Peyer's patch (tissue), 4 donors: ENCODE data around the gene CCND1. TPM values are rescaled to one million over a fixed set of nuclear protein-coding genes. Genes with fewer than 3 reads are reported as not detected.

Experiments used
- DNase-seq, 3 donors: peaks; one replicate each; pipeline ENCODE4 v3.0.0-alpha.2; 2017 to 2019
- H3K27ac ChIP-seq, 4 donors: fragments of 200-600 bp; sonication (generic); one replicate each; pipeline ENCODE4 v1.5.1; 2016 to 2019
- H3K27me3 ChIP-seq, 2 donors: fragments of 200-600 bp; sonication (generic); one replicate each; pipeline ENCODE4 v1.5.1; 2019
- H3K36me3 ChIP-seq, 3 donors: fragments of 200-600 bp; sonication (generic); one replicate each; pipeline ENCODE4 v1.5.1; 2016 to 2019
- H3K4me1 ChIP-seq, 4 donors: fragments of 200-600 bp; sonication (generic); one replicate each; pipeline ENCODE4 v1.5.1; 2016 to 2019
- H3K4me3 ChIP-seq, 4 donors: fragments of 200-600 bp; sonication (generic); 1 replicate in 3 of 4; 2 replicates in 1 of 4; pipeline ENCODE4 v1.5.1; 2016 to 2019; ENCODE audit warnings: mild to moderate bottlenecking in 1 of 4
- H3K9me3 ChIP-seq, 4 donors: fragments of 200-600 bp; sonication (generic); one replicate each; pipeline ENCODE4 v1.5.1; 2016 to 2019; ENCODE audit warnings: mild to moderate bottlenecking in 1 of 4
- POLR2A ChIP-seq, 2 donors: fragments of 450-650 bp; IDR thresholded peaks; one replicate each; pipeline ENCODE4 v1.5.1; 2017; ENCODE audit warnings: antibody characterized with exemption in 2 of 2, mild to moderate bottlenecking in 2 of 2, moderate library complexity in 2 of 2
- total RNA-seq, 4 donors: library from RNA; depleted of rRNA; stranded (reverse); fragments of >200 nt; gene quantifications; one replicate each; pipeline ENCODE4 v1.1.0, GENCODE V29; 2016
- TF ChIP-seq, protein P1 (sequence below), 6 experiments: fragments of 450-650 bp in 4 of 6; fragments of 200-600 bp in 2 of 6; sonication (generic) in 1 of 6; IDR thresholded peaks; one replicate each; pipeline ENCODE4 v1.5.1; 2017 to 2019; ENCODE audit warnings: antibody characterized with exemption in 6 of 6, mild to moderate bottlenecking in 3 of 6, moderate library complexity in 1 of 6

Gene CCND1
- total RNA-seq, 4 donors from 2014 or later: 13.5 to 46.6 (median 40.0) TPM

DNA sequence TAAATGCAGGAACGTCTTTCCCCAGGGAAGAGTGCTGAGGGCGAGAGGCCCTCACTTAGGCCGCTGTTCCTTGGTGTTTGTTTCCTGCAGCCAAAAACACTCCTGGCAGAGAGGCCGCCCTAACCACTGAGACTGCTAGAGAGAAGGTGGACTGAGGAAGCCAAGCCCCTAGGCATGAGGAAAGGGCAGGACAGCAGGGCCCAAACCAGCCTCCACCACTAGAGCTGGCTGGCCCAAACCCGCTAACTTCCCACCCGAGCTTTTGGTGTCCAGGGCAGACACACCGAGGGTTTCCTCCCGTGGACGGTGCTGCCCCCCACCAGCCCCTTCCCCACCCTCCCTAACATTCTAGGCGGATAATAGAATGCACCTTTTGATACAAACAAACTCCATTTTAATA is 56.9 kb downstream of the CCND1 start:
- Histone ChIP-seq H3K27ac (no peak overlapping the region), H3K36me3 (no peaks in the 10 kb centered on the region), H3K9me3 (no peaks in the 10 kb centered on the region), H3K4me3 (no peak overlapping the region), H3K27me3 (peaks cover 0 to 8% of the 10 kb centered on the region in 2 donors), H3K4me1 (peaks cover 0 to 23% (median 0%) of the 10 kb centered on the region in 4 donors)
- TF ChIP-seq POLR2A (IDR thresholded peaks at IDR 0.05): no peak
- TF ChIP-seq, protein P1, sequence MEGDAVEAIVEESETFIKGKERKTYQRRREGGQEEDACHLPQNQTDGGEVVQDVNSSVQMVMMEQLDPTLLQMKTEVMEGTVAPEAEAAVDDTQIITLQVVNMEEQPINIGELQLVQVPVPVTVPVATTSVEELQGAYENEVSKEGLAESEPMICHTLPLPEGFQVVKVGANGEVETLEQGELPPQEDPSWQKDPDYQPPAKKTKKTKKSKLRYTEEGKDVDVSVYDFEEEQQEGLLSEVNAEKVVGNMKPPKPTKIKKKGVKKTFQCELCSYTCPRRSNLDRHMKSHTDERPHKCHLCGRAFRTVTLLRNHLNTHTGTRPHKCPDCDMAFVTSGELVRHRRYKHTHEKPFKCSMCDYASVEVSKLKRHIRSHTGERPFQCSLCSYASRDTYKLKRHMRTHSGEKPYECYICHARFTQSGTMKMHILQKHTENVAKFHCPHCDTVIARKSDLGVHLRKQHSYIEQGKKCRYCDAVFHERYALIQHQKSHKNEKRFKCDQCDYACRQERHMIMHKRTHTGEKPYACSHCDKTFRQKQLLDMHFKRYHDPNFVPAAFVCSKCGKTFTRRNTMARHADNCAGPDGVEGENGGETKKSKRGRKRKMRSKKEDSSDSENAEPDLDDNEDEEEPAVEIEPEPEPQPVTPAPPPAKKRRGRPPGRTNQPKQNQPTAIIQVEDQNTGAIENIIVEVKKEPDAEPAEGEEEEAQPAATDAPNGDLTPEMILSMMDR (IDR thresholded peaks at IDR 0.05): no peak
- no peak for DNase-seq

DNA sequence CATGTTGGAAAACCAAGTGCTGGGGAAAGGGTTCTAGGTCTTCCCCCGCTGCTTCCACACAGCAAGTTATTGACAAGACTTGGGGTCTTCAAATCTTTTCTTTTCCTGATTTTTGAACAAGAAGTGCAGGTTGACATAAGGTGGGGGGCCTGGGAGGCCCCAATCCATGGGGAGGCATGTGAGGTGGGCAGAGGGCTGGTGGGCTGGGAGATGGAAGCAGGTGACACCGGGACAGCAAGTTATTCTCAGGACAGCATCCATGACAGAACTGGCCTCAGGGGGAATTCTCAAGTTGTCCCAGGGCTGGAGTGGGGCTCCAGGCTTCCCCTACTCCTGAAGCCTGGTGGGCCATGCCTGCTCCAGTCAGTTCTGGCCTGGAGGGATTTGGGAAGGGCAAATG is 57.4 kb downstream of the CCND1 start:
- DNase-seq: no peak
- peaks cover 0 to 13% of the 10 kb centered on the region in 2 donors for H3K27me3 ChIP-seq
- H3K36me3 ChIP-seq: no peaks in the 10 kb centered on the region
- no peaks in the 10 kb centered on the region for H3K9me3 ChIP-seq
- H3K27ac ChIP-seq: no peak overlapping the region
- TF ChIP-seq, protein P1 (IDR thresholded peaks at IDR 0.05): no peak
- no peak for TF ChIP-seq POLR2A (IDR thresholded peaks at IDR 0.05)
- no peak overlapping the region for H3K4me3 ChIP-seq
- peaks cover 0 to 28% (median 0%) of the 10 kb centered on the region in 4 donors for H3K4me1 ChIP-seq

DNA sequence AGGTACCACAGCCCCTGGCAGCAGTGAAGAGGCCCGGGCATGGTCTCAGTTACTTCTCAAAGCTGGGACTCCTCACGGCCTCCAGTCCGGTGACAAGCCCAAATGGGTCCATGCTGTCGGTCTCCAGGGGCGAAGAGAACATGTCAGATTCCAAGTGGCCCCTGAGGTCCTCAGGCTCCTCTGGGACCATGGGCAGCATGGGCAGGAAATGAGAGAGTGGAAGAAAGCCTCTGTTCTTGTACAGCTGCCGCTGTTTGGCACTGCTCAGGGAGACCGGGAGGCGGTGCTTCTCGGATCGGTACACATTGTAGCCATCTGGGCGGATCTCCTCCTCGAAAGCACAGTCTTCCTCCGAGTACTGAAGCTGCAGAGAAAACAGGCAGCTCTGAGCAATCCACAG is 58.3 kb downstream of the CCND1 start:
- peaks cover 0 to 36% (median 1%) of the 10 kb centered on the region in 4 donors for H3K4me1 ChIP-seq
- DNase-seq: no peak
- H3K27me3 ChIP-seq: peaks cover 0 to 20% of the 10 kb centered on the region in 2 donors
- no peak for TF ChIP-seq POLR2A (IDR thresholded peaks at IDR 0.05)
- TF ChIP-seq, protein P1 (IDR thresholded peaks at IDR 0.05): no peak
- H3K36me3 ChIP-seq: no peaks in the 10 kb centered on the region
- H3K9me3 ChIP-seq: no peaks in the 10 kb centered on the region
- H3K4me3 ChIP-seq: no peak overlapping the region
- no peak overlapping the region for H3K27ac ChIP-seq

DNA sequence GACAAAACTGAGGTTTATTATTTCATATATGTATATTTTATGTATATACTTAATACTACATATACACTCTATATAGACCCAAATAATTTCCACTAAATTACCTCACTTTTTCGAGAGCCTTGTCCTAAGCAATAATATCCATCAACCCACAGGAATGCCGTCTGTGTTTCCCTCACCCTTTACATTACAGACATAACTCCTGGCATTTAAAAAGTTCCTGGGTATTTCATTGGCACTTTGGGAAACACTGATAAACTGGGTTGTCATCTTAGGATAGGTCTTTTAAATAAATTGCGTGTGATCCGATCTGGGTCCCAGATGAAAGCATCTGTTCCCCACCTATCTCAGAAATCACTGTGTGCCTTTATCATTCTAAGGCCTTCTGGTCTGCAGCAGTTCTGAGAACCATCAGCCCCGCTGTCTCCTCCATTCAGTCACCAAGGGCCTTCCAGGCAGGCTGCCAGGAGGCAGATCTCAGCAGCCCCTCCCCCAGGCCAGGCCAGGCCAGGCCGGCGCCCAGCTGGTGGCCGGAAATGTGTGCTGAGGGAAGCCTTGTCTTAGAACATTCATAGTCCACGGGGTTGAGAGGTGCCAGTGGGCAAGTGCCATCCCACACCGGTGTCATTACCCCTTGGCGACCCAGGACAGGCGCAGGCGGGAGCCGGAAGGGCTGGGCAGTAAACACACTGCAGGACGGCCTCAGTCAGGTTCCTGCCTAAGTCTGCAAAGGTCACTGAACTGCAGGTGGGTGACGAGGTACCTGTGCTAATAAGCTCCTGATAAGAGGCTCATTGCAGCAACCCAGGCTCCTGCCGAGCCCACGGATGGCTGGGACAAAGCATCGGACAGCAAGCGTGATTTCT is 59.6 kb downstream of the CCND1 start:
- TF ChIP-seq POLR2A (IDR thresholded peaks at IDR 0.05): no peak
- TF ChIP-seq, protein P1 (IDR thresholded peaks at IDR 0.05): peak in 1 of 6 experiments; percentile 3
- H3K4me3 ChIP-seq: no peak overlapping the region
- H3K9me3 ChIP-seq: no peaks in the 10 kb centered on the region
- peaks cover 0 to 49% (median 5%) of the 10 kb centered on the region in 4 donors for H3K4me1 ChIP-seq
- peaks cover 0 to 27% of the 10 kb centered on the region in 2 donors for H3K27me3 ChIP-seq
- H3K27ac ChIP-seq: peak overlapping the region in 1 of 4 donors; percentile 23
- H3K36me3 ChIP-seq: no peaks in the 10 kb centered on the region
- peak in 2 of 3 donors; percentile 82 to 83 for DNase-seq

DNA sequence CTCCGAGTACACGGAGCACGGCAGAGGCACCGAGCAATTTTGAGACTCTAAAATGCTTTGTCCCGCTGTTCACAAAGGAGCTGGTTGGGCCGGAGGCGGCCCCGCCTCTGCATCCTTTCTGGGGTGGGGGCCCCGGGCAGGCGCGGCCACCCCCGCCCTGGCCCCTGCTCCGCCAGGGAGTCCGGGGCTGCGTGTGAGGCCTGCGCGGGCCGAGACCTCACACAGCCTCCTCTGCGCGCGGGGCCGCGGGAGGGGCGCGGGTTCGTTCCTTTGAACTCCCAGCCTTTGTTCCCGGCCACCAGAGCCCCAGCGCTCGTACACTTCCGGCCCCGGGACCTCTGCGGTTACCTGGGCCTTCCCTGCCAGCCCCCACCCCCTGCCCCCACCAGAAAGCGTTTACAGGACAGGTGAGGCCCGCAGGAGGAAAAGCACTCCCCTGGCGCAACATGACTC is 61.3 kb downstream of the CCND1 start:
- Histone ChIP-seq H3K9me3 (no peaks in the 10 kb centered on the region), H3K27me3 (peaks cover 0 to 27% of the 10 kb centered on the region in 2 donors), H3K4me1 (peaks cover 0 to 67% (median 5%) of the 10 kb centered on the region in 4 donors), H3K4me3 (peak overlapping the region in 1 of 4 donors; percentile 47), H3K36me3 (no peaks in the 10 kb centered on the region), H3K27ac (no peak overlapping the region)
- no peak for DNase-seq
- no peak for TF ChIP-seq POLR2A (IDR thresholded peaks at IDR 0.05)
- TF ChIP-seq, protein P1 (IDR thresholded peaks at IDR 0.05): no peak
